Fibroblast of skin of right quadriceps (primary cell): ENCODE data around the gene GRN.
"Not testable (repeated sequence)": the region's sequence is repeated elsewhere in the genome, so short reads cannot be mapped to it uniquely, and the experiment has no call there.

Source experiments
- DNase-seq: peaks from one replicate; pipeline ENCODE4 v3.0.0-alpha.2; 2013

GRN gene

DNA sequence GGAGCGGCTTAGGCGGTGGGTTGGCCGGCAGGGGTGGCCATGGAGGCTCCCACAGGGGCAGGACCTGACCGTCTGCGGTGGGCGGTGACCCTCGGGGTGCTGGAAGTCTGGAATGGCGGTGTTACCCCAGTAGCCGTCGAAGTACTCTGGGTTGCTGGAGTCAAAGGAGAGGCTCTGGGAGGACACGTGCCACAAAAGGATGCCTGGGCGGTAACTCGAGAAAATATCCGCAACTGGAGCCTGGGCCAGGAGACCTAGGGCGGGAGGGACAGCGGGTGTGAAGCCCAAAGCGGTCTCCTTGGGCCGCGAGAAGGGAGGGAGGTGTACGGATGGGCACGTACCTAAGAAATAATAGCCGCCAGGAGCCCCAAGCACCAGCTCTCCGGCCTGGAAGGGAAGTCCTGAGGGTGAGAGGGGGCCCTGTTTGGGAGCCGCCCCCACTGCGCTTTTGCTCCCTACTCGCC lies 39.8 kb downstream of the GRN start:
- DNase-seq: no peak

DNA sequence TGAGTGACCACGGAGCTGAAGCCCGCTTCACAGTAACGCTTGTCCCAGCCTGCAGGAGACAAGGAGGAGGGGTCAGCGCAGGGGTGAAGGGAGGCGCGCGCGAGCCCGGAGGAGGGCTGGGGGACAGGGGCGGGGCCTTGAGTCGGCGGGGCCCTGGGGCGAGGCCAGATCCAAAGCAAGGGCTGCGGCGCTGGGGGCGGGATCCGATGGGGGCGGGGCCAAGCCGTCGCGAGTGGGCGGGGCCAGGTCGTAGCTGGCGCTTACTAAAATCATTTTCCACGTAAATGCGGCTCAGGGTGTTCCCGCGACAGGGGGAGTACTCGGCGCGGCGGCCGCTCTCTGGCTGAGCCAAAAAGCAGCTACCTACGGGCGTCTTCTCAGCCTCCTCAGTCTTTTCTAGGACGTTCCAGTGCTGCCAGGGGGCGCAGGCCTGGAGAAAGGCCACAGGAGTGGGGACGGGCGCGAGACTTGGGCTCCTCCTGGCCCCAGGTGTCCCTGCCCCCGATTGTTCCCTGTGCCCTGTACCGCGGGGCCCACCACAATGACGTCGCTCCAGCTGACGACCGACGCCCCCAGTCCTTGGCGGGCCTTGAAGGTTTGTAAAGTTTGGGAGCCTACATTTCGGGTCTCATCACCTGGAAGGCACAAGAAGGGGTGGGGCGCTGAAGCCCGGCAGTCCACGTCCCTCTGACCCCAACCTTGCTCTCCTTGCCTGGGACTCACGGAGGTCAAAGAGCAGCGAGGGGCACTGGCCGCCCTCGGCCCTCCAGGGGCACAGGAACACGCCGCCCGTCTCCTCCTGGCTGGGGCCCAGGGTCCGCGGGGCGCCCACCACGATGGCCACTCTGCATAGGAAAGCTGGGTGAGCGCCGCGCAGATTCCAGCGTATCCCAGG lies 40.4 kb downstream of the GRN start:
- peak; percentile 68 for DNase-seq

DNA sequence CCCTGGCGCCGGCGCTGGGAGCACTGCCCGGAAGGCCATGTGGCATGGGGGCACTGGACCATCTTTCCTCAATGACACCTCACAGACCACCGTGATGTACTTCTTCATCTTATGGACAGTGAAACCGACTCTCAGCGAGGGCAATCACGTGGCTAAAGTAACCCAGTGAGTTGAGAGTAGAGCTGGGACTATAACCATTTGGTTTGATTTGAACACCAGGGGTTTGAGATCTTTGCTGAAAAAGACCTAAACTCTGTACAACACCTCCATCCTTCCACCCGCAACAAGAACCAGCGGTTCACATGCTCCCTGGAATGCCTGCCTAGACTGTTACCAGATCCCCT lies 41.1 kb downstream of the GRN start:
- no peak for DNase-seq

DNA sequence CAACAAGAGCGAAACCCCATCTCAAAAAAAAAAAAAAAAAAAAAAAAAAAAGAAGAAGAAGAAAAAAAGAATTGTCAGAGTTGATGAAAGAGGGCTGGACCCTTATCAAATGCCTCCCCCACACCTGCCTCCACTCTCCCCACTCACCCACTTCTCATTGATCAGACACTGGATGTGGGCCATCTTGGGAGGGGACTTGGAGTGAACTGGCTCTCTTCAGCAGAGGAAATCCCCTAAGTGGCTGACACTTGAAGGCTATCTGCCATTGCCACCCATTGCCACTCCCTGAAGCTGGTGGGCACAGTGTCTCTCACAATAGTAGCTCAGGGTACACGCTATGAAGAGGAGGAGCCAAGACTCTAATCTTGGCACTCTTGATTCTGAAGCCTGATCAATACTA lies 42.7 kb downstream of the GRN start:
- DNase-seq: no peak

DNA sequence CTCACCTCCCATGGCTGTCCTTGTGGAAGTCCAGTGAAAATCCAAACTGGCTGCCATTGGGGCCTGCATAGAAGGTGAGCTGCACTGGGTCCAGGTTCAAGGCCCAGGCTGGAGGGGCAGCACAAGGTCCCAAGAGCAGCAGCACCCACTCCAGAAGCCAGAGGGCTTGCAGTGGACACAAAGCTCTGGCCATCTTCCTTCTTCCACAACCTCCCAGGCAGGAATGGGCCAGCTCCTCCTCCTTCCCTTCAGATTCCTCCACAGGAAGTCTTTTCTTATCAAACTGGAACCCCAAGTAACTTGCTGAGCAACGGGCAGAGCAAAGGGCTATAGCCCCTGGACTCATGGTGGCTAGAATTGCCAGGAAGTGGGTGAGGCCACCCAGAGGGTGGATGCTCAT lies 44.2 kb downstream of the GRN start, which contains the start of gene ITGA2B:
Gene ITGA2B (minus strand): TSS at position 369 of the 400 bp plus-strand sequence. CDS start 176 bp downstream, at position 193.
- DNase-seq: no peak

DNA sequence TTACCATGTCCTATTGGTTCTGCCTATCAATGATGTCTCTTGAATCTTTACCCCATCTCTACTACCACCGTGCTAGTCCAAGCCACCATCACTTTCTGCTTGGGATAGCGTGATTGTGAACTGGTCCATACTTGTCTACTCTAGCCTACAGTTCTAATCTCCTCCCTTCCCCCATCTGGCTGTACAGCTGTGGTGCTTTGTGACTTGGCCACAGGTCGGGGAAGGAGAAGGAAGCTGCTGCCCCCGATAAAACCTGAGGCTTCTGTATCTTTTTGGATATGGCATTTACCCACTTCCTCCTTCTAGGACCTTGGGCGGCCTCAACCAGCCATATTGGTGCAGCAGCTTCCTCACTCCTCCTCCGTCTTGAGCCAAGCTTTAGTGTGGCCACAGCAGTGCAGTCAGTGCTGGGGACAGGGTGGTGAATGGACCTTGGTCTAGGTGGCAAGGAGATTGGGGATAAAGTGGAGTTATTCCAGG lies 44.7 kb downstream of the GRN start:
- no peak for DNase-seq

DNA sequence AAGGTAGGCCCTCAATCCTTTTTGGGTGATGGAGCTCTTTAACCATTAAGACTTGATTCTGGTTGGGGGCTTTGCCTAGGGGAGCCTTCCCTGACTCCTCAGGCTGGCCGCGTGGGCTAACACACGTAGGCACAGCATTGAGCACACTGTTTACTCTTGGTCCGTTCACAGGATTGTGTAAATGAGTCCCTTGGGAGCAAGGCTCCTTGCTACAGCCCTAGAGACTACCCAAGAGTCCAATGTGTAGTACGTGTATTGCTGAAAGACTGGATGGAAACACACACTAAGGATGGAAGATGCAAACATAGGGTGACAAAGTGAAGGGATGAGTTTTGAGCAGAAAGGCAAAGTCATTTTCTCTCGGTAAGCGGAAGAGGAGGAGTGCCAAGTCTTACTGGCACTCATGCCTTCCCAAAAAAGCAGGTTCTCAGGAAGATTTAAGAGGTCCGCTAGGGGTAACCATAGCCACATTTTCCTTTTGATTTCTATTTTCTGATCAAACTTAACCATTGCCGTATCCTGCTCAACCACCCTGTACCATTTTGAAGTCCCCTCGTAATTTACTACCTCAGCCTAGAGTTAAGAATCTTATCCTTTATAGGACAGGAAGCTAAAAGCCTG lies 45.3 kb downstream of the GRN start:
- DNase-seq: no peak

DNA sequence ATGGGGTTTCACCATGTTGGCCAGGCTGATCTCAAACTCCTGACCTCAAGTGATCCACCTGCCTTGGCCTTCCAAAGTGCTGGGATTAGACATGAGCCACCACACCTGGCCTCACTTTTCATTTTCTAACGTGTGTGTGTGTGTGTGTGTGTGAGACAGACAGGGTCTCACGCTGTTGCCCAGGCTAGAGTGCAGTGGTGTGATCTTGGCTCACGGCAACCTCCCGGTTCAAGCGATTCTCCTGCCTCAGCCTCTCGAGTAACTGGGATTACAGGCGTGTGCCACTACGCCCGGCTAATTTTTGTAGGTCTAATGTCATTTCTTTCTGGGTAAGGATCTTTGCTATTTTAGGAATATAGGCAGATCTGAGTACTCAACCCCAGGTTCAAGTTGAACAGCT lies 49.0 kb downstream of the GRN start:
- not testable (repeated sequence) for DNase-seq

DNA sequence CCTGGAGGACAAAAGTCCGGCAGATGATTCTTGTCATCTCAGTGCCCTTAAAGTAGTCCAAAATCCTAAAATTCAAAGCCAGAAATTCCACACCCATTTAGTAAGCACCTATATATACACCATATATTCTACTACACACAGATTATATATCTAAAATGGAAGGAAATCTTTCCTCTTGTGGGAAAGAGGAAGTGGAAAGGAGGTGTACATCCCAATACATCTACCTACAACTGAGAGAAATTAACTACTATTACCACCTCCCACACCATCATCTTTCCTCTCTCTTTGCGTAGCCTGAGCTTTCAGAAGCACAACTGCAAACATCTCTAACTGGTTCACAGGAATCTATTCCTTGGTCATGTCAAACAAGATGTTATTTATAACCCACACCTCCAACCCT lies 49.7 kb downstream of the GRN start:
- DNase-seq: no peak

DNA sequence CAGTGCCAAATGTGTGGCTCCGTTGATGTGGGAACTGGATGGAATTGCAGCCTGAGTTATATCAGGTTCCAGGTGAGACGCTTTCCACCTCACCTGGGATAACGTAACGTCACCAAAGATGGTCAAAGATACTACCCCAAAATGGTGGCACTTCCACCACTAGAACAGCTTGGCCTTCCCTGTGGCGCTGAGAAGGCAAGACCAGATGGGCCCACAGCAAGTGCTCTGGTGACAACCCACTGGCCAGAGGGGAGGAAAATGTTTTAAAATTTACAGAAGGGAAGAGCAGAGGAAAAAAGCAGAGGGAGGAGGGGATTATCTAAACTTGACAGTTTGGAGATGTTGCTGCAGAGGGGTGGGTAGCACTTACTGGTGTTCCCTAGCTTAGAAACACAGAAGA lies 51.8 kb downstream of the GRN start:
- DNase-seq: no peak

DNA sequence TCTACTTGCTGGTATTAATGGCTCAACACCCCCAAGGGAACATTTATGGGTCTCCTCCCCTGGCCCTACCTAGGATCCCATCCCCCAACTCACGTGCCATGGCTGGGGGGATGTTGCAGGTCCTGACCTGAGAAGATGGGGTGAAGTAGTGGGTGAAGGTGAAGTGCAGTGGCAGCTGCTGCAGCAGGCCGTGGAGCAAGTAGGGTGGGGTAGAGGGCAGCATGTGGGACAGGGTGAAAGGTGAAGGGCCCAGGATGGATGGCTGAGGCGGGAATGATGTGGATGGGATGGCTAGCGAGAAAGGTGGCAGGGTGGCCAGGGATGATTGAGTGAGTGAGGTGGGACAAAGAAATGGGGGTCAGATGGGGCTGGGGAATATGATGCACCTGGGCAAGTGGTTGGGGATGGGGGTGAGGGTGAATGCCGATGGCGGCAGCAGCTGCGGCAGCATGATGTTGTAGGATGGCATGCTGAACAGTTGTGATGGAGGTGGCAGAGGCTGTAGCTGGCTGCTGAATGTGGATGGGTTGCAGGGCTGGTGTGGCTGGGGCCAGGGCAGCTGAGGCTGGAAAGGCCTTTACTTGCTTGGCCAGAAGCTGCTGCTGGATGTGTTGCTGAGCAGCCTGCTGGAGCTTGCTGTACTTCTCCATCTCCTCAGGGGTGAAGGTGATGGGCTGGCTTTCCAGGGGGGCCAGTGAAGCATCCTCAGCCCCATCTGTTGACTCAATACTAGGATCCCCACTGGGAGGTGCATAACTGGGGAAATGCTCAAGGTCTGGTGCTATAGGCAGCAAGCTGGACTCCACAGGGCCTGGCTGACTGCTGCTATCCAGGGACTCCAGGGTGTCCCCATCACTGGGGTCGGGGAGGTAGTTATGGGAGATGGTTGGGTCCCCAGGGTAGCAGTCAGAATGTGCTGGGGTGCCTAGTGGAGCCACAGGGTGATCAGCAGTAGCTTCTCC lies 52.7 kb downstream of the GRN start:
- no peak for DNase-seq

DNA sequence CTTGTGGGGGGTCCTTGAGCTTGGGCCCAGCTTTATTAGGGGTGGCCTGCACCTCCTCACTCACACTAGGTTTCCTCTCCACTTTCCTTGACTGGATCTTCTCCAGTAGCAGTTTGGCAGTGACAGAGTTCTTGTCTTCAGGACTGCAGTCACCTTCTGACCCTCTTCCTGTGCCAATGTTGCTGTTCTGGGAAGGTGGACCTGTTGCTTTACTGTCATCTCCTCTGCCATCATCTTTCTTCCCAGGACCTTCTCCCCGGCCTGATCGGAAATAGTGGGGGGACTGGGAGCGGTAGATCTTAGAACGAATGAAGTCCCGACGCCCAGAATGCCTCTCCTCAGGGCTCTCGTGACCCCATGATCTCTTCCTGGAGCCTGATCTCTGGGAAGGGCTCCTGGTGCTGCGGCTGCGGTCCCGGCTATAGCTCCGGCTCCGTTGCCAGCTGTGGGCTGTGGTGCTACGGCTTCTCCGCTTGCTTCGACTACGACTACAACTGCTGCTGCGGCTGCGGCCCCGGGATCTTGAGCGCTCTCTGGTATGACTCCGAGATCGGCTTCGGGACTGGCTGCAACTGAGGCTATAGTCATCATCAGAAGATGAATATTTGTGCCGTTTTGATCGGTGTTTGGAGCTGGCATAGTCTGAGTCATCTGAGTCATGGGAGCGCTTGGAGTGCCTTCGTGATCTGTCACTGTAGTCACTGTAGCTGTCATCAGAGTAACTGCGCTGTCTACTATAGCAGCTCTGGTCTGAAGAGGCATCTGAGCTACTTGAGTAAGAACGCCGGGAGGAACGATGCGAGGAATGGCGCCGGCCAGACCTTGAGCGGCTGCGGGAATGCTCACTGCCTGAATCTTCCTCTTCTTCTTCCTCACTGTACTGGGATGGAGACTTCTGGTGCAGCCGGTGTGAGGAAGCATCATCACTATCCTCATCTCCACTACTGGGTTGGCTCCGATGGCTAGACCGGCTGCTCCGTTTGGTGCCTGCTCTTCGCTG lies 53.9 kb downstream of the GRN start:
- no peak for DNase-seq

DNA sequence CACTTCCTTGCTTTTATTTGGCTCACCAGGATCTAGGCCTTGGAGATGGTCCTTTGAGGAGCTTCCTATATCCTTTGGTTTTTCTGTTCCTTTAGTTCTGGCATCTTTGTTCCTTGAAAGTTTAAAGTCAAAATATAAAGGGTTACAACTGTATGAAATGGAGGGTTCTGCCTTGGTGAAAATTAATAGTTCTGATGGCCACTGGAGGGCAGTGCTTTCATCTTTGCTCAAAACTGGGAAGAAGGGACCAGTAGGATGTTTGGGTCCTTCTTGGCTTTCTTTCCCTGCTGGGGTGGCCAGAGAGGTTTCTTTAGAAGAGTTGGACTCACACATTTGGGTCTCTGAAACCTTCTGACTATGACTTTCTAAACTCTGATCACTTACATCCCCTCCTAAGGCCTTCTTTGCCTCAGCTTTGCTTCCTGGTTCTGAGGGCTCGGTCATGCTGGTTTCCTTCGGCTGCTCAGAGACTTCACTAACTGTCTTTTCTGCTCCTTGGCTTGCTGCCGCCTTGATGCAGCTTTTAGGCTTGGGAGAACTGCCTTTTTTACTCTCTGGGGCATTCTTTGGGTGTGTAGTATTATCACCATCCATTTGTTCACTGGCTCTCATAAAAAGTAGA lies 55.2 kb downstream of the GRN start:
- DNase-seq: no peak
